ENCODE data around the gene ADPRS. TPM values are rescaled to one million over a fixed set of nuclear protein-coding genes. Genes with fewer than 3 reads are reported as not detected.

ADPRS gene
- total and polyA plus RNA-seq, 4 experiments from 2014 or later, result 25.7 to 31.5 (median 27.7) TPM

- Mint-ChIP-seq H3K4me1 (peaks cover 11 to 38% (median 13%) of the 10 kb centered on the region in 4 donors), H3K4me3 (no peak overlapping the region), H3K27ac (no peak overlapping the region), H3K36me3 (peaks cover 13 to 43% of the 10 kb centered on the region in 2 donors), H3K27me3 (no peaks in the 10 kb centered on the region), H3K9me3 (no peaks in the 10 kb centered on the region)
- H3K4me1 ChIP-seq (ENCODE audit: insufficient read depth, low read length), result peaks cover 18% of the 10 kb centered on the region
- H3K27ac ChIP-seq (ENCODE audit: low read depth, low read length), result no peak overlapping the region
- DNase-seq, result no peak
- ChIA-PET CTCF (ENCODE audit: partially characterized antibody) (interaction anchor here (1.1 to 1.4 kb wide), 3 partner anchors 10 to 193 kb away, joined by 4 to 5 read pairs (median 4); no protein-coding TSS in a partner anchor), POLR2A (ENCODE audit: partially characterized antibody) (interaction anchor here (1.5 kb wide), 1 partner anchor 96 kb away, joined by 4 read pairs; no protein-coding TSS in a partner anchor)
- intact Hi-C loops (cut with micrococcal nuclease), result no loop called here
- H3K9me3 ChIP-seq (ENCODE audit: control insufficient read depth in 1 of 2, low read length in 2 of 2), result no peaks in the 10 kb centered on the region
- H3K4me3 ChIP-seq (ENCODE audit: low read length in 2 of 2), result no peak overlapping the region
- peaks cover 51% of the 10 kb centered on the region for H3K36me3 ChIP-seq (ENCODE audit: insufficient read depth, low read length)
- H3K27me3 ChIP-seq (ENCODE audit: insufficient read depth, low read length), result no peaks in the 10 kb centered on the region
Observed at GRCh38 chr1:36092798-36093185, 4.1 kb downstream of the ADPRS start.

- no peaks in the 10 kb centered on the region for H3K9me3 Mint-ChIP-seq
- peaks cover 10 to 38% (median 13%) of the 10 kb centered on the region in 4 donors for H3K4me1 Mint-ChIP-seq
- intact Hi-C loops (cut with micrococcal nuclease), result no loop called here
- no peak overlapping the region for H3K27ac Mint-ChIP-seq
- peaks cover 16% of the 10 kb centered on the region for H3K4me1 ChIP-seq (ENCODE audit: insufficient read depth, low read length)
- ChIA-PET CTCF (ENCODE audit: partially characterized antibody) (interaction anchor here (1.2 to 1.4 kb wide), 2 partner anchors 10 to 193 kb away, joined by 4 to 5 read pairs; no protein-coding TSS in a partner anchor), POLR2A (ENCODE audit: partially characterized antibody) (interaction anchor here (1.5 kb wide), 1 partner anchor 95 kb away, joined by 4 read pairs; no protein-coding TSS in a partner anchor)
- peaks cover 13 to 43% of the 10 kb centered on the region in 2 donors for H3K36me3 Mint-ChIP-seq
- DNase-seq, result no peak
- H3K27me3 ChIP-seq (ENCODE audit: insufficient read depth, low read length), result no peaks in the 10 kb centered on the region
- H3K27me3 Mint-ChIP-seq, result no peaks in the 10 kb centered on the region
- no peaks in the 10 kb centered on the region for H3K9me3 ChIP-seq (ENCODE audit: control insufficient read depth in 1 of 2, low read length in 2 of 2)
- H3K36me3 ChIP-seq (ENCODE audit: insufficient read depth, low read length), result peaks cover 51% of the 10 kb centered on the region
- no peak overlapping the region for H3K4me3 ChIP-seq (ENCODE audit: low read length in 2 of 2)
- no peak overlapping the region for H3K4me3 Mint-ChIP-seq
- H3K27ac ChIP-seq (ENCODE audit: low read depth, low read length), result no peak overlapping the region
Observed at GRCh38 chr1:36093226-36093625, 4.5 kb downstream of the ADPRS start.

GRCh38 chr1:36093929-36094328 lies 5.2 kb downstream of the ADPRS start:
- H3K9me3 Mint-ChIP-seq, result no peaks in the 10 kb centered on the region
- Histone ChIP-seq H3K9me3 (ENCODE audit: control insufficient read depth in 1 of 2, low read length in 2 of 2) (no peaks in the 10 kb centered on the region), H3K27ac (ENCODE audit: low read depth, low read length) (no peak overlapping the region), H3K4me3 (ENCODE audit: low read length in 2 of 2) (no peak overlapping the region), H3K4me1 (ENCODE audit: insufficient read depth, low read length) (peaks cover 12% of the 10 kb centered on the region), H3K27me3 (ENCODE audit: insufficient read depth, low read length) (no peaks in the 10 kb centered on the region), H3K36me3 (ENCODE audit: insufficient read depth, low read length) (peaks cover 51% of the 10 kb centered on the region)
- ChIA-PET CTCF (ENCODE audit: partially characterized antibody) (interaction anchor here (1.1 to 1.2 kb wide), 2 partner anchors 9 to 94 kb away, joined by 3 to 5 read pairs; no protein-coding TSS in a partner anchor), POLR2A (ENCODE audit: partially characterized antibody) (interaction anchor here (1.5 kb wide), 1 partner anchor 95 kb away, joined by 4 read pairs; no protein-coding TSS in a partner anchor)
- peak overlapping the region in 1 of 8 donors; percentile 26 for H3K4me3 Mint-ChIP-seq
- intact Hi-C loops (cut with micrococcal nuclease), result no loop called here
- no peak overlapping the region for H3K27ac Mint-ChIP-seq
- H3K36me3 Mint-ChIP-seq, result peaks cover 13 to 43% of the 10 kb centered on the region in 2 donors
- H3K27me3 Mint-ChIP-seq, result no peaks in the 10 kb centered on the region
- DNase-seq, result no peak
- H3K4me1 Mint-ChIP-seq, result peaks cover 10 to 38% (median 13%) of the 10 kb centered on the region in 4 donors

- no peaks in the 10 kb centered on the region for H3K9me3 Mint-ChIP-seq
- ChIA-PET CTCF (ENCODE audit: partially characterized antibody) (interaction anchor here (1.1 to 3.6 kb wide), 5 partner anchors 40 to 193 kb away, joined by 3 to 13 read pairs (median 3); no protein-coding TSS in a partner anchor), POLR2A (ENCODE audit: partially characterized antibody) (no interaction called here)
- H3K27me3 Mint-ChIP-seq, result no peaks in the 10 kb centered on the region
- intact Hi-C loops (cut with micrococcal nuclease), result no loop called here
- Histone ChIP-seq H3K4me1 (ENCODE audit: insufficient read depth, low read length) (peaks cover 8% of the 10 kb centered on the region), H3K27ac (ENCODE audit: low read depth, low read length) (no peak overlapping the region), H3K36me3 (ENCODE audit: insufficient read depth, low read length) (peaks cover 51% of the 10 kb centered on the region), H3K9me3 (ENCODE audit: control insufficient read depth in 1 of 2, low read length in 2 of 2) (no peaks in the 10 kb centered on the region), H3K4me3 (ENCODE audit: low read length in 2 of 2) (no peak overlapping the region), H3K27me3 (ENCODE audit: insufficient read depth, low read length) (no peaks in the 10 kb centered on the region)
- H3K4me3 Mint-ChIP-seq, result no peak overlapping the region
- peaks cover 13 to 38% of the 10 kb centered on the region in 2 donors for H3K36me3 Mint-ChIP-seq
- no peak for DNase-seq
- peak overlapping the region in 1 of 7 donors; percentile 52 for H3K27ac Mint-ChIP-seq
- H3K4me1 Mint-ChIP-seq, result peaks cover 6 to 33% (median 7%) of the 10 kb centered on the region in 4 donors
Observed at GRCh38 chr1:36094621-36095061, 5.9 kb downstream of the ADPRS start.

- H3K27me3 Mint-ChIP-seq, result no peaks in the 10 kb centered on the region
- H3K4me1 ChIP-seq (ENCODE audit: insufficient read depth, low read length), result no peaks in the 10 kb centered on the region
- H3K9me3 Mint-ChIP-seq, result no peaks in the 10 kb centered on the region
- H3K4me1 Mint-ChIP-seq, result peaks cover 0 to 28% (median 2%) of the 10 kb centered on the region in 4 donors
- POLR2A ChIA-PET (ENCODE audit: partially characterized antibody), result interaction anchor here (1.6 kb wide), 1 partner anchor 128 kb away, joined by 6 read pairs; the partner anchor contains the start of gene THRAP3
- no peak for DNase-seq
- H3K4me3 Mint-ChIP-seq, result no peak overlapping the region
- peaks cover 51% of the 10 kb centered on the region for H3K36me3 ChIP-seq (ENCODE audit: insufficient read depth, low read length)
- H3K9me3 ChIP-seq (ENCODE audit: control insufficient read depth in 1 of 2, low read length in 2 of 2), result no peaks in the 10 kb centered on the region
- H3K36me3 Mint-ChIP-seq, result peaks cover 13 to 37% of the 10 kb centered on the region in 2 donors
- CTCF ChIA-PET (ENCODE audit: partially characterized antibody), result interaction anchor here (1.1 to 3.6 kb wide), 7 partner anchors 12 to 191 kb away, joined by 3 to 13 read pairs (median 4); no protein-coding TSS in a partner anchor
- H3K27me3 ChIP-seq (ENCODE audit: insufficient read depth, low read length), result no peaks in the 10 kb centered on the region
- H3K27ac Mint-ChIP-seq, result peak overlapping the region in 1 of 7 donors; percentile 25
- H3K27ac ChIP-seq (ENCODE audit: low read depth, low read length), result no peak overlapping the region
- no peak overlapping the region for H3K4me3 ChIP-seq (ENCODE audit: low read length in 2 of 2)
- intact Hi-C loops (cut with micrococcal nuclease), result no loop called here
Observed at GRCh38 chr1:36095760-36096405, 7.2 kb downstream of the ADPRS start.

- H3K36me3 Mint-ChIP-seq, result peaks cover 13 to 34% of the 10 kb centered on the region in 2 donors
- DNase-seq, result no peak
Observed at GRCh38 chr1:36096500-36097432, 8.1 kb downstream of the ADPRS start.

More at GRCh38 chr1:36096500-36097432, 8.1 kb downstream of the ADPRS start:
- no peak overlapping the region for H3K4me3 Mint-ChIP-seq
- intact Hi-C loops (cut with micrococcal nuclease), result no loop called here
- H3K27me3 Mint-ChIP-seq, result no peaks in the 10 kb centered on the region
- Histone ChIP-seq H3K4me3 (ENCODE audit: low read length in 2 of 2) (no peak overlapping the region), H3K36me3 (ENCODE audit: insufficient read depth, low read length) (peaks cover 46% of the 10 kb centered on the region), H3K4me1 (ENCODE audit: insufficient read depth, low read length) (no peaks in the 10 kb centered on the region), H3K27me3 (ENCODE audit: insufficient read depth, low read length) (no peaks in the 10 kb centered on the region), H3K27ac (ENCODE audit: low read depth, low read length) (no peak overlapping the region), H3K9me3 (ENCODE audit: control insufficient read depth in 1 of 2, low read length in 2 of 2) (no peaks in the 10 kb centered on the region)
- ChIA-PET CTCF (ENCODE audit: partially characterized antibody) (interaction anchor here (1.4 to 3.6 kb wide), 4 partner anchors 11 to 189 kb away, joined by 3 to 13 read pairs (median 7); no protein-coding TSS in a partner anchor), POLR2A (ENCODE audit: partially characterized antibody) (interaction anchor here (1.1 to 1.6 kb wide), 2 partner anchors 52 to 127 kb away, joined by 3 to 6 read pairs; partner anchors contain the start of gene THRAP3)
- peaks cover 0 to 20% (median 2%) of the 10 kb centered on the region in 4 donors for H3K4me1 Mint-ChIP-seq
- H3K9me3 Mint-ChIP-seq, result no peaks in the 10 kb centered on the region
- H3K27ac Mint-ChIP-seq, result peak overlapping the region in 2 of 7 donors; percentile 30 to 57

Measured in CD4-positive, alpha-beta memory T cell (primary cell).